ENCODE data around the gene LRRC45. TPM values are rescaled to one million over a fixed set of nuclear protein-coding genes. Genes with fewer than 3 reads are reported as not detected.

Gene LRRC45
- total and polyA plus RNA-seq, 9 donors, result 0.67 to 16.4 (median 7.1) TPM

GRCh38 chr17:82070611-82071010 lies 47.5 kb downstream of the LRRC45 start:
- Histone ChIP-seq H3K27me3 (no peaks in the 10 kb centered on the region), H3K9me3 (no peaks in the 10 kb centered on the region), H3K27ac (no peak overlapping the region), H3K36me3 (no peaks in the 10 kb centered on the region), H3K4me3 (no peak overlapping the region), H3K4me1 (ENCODE audit: insufficient read depth) (peaks cover 3% of the 10 kb centered on the region)
- no peak for TF ChIP-seq EP300 (IDR thresholded peaks at IDR 0.05)
- TF ChIP-seq CTCF (IDR thresholded peaks at IDR 0.05), result no peak
- no peak for TF ChIP-seq POLR2A (IDR thresholded peaks at IDR 0.05)
- no peak for DNase-seq
- intact Hi-C loops (cut with DNase I), result no loop called here

- Histone ChIP-seq H3K27ac (no peak overlapping the region), H3K4me1 (ENCODE audit: insufficient read depth) (peaks cover 2% of the 10 kb centered on the region), H3K36me3 (no peaks in the 10 kb centered on the region), H3K27me3 (no peaks in the 10 kb centered on the region), H3K9me3 (no peaks in the 10 kb centered on the region), H3K4me3 (no peak overlapping the region)
- DNase-seq, result no peak
- WGBS, 3 donors, result 80 to 85% (median 83%) methylated on average over 6 of the region's 6 CpGs
- intact Hi-C loops (cut with DNase I), result no loop called here
- TF ChIP-seq POLR2A (IDR thresholded peaks at IDR 0.05), result no peak
- TF ChIP-seq CTCF (IDR thresholded peaks at IDR 0.05), result no peak
- no peak for TF ChIP-seq EP300 (IDR thresholded peaks at IDR 0.05)
Measured at GRCh38 chr17:82072827-82073226, 49.7 kb downstream of the LRRC45 start.

- TF ChIP-seq POLR2A (IDR thresholded peaks at IDR 0.05), result no peak
- no peak for TF ChIP-seq CTCF (IDR thresholded peaks at IDR 0.05)
- no peak for TF ChIP-seq EP300 (IDR thresholded peaks at IDR 0.05)
- 77 to 83% (median 77%) methylated on average over 9 of the region's 9 CpGs for WGBS, 3 donors
- DNase-seq, result no peak
- H3K27ac ChIP-seq, result no peak overlapping the region
- peaks cover 2% of the 10 kb centered on the region for H3K4me1 ChIP-seq (ENCODE audit: insufficient read depth)
- H3K27me3 ChIP-seq, result no peaks in the 10 kb centered on the region
- intact Hi-C loops (cut with DNase I), result no loop called here
- H3K9me3 ChIP-seq, result no peaks in the 10 kb centered on the region
- no peak overlapping the region for H3K4me3 ChIP-seq
- H3K36me3 ChIP-seq, result no peaks in the 10 kb centered on the region
Measured at GRCh38 chr17:82073446-82073845, 50.3 kb downstream of the LRRC45 start.

- Histone ChIP-seq H3K4me3 (no peak overlapping the region), H3K27ac (no peak overlapping the region), H3K27me3 (no peaks in the 10 kb centered on the region), H3K4me1 (ENCODE audit: insufficient read depth) (peaks cover 2% of the 10 kb centered on the region), H3K36me3 (no peaks in the 10 kb centered on the region), H3K9me3 (no peaks in the 10 kb centered on the region)
- no peak for DNase-seq
- no peak for TF ChIP-seq EP300 (IDR thresholded peaks at IDR 0.05)
- no peak for TF ChIP-seq CTCF (IDR thresholded peaks at IDR 0.05)
- 82 to 86% (median 83%) methylated on average over 25 of the region's 25 CpGs for WGBS, 3 donors
- intact Hi-C loops (cut with DNase I), result no loop called here
Measured at GRCh38 chr17:82076018-82076784, 53.1 kb downstream of the LRRC45 start.
